Ovary (tissue), 9 donors: Measurements from ENCODE around the gene PIK3C2G. TPM values are rescaled to one million over a fixed set of nuclear protein-coding genes. Genes with fewer than 3 reads are reported as not detected.

Source experiments
- DNase-seq, 5 donors: peaks; one replicate each; pipeline ENCODE4 v3.0.0-alpha.2; 2019 to 2020
- H3K27ac ChIP-seq, 2 donors: fragments of 200-600 bp; one replicate each; pipeline versions ENCODE4 v1.5.1 to v1.8.0; 2019 to 2022
- H3K27me3 ChIP-seq: fragments of 200-600 bp; one replicate; pipeline ENCODE4 v1.8.0; 2022
- H3K36me3 ChIP-seq: fragments of 200-600 bp; sonication (generic); one replicate; pipeline ENCODE4 v1.5.1; 2019
- H3K4me1 ChIP-seq: one replicate; pipeline ENCODE4 v1.8.1; 2013; ENCODE audit warnings: mild to moderate bottlenecking, moderate library complexity; ENCODE audit not compliant: insufficient read depth
- H3K4me3 ChIP-seq: fragments of 200-600 bp; sonication (generic); one replicate; pipeline ENCODE4 v1.5.1; 2017
- H3K9me3 ChIP-seq, 2 donors: fragments of 200-600 bp in 1 of 2; sonication (generic) in 1 of 2; one replicate each; pipeline versions ENCODE4 v1.5.1 to v1.8.1; 2013 to 2019; ENCODE audit warnings: mild to moderate bottlenecking in 1 of 2, moderate library complexity in 1 of 2
- CTCF ChIP-seq, 3 donors: fragments of 450-650 bp in 2 of 3; fragments of 200-600 bp in 1 of 3; IDR thresholded peaks; one replicate each; pipeline versions ENCODE4 v1.5.1 to v1.8.0; 2016 to 2022; ENCODE audit warnings: antibody characterized with exemption in 3 of 3, mild to moderate bottlenecking in 1 of 3
- EP300 ChIP-seq: sonication (generic); formaldehyde crosslinking; IDR thresholded peaks from one replicate; pipeline ENCODE4 v1.6.1; 2017; ENCODE audit warnings: antibody characterized with exemption
- POLR2A ChIP-seq: fragments of 450-650 bp; IDR thresholded peaks from one replicate; pipeline ENCODE4 v1.6.1; 2017; ENCODE audit warnings: antibody characterized with exemption, mild to moderate bottlenecking, moderate library complexity
- WGBS, 3 donors: extraction: QIAGEN DNeasy Blood & Tissue Kit in 1 of 3; methylation state at CpG; one replicate each; pipeline versions ENCODE4 v1.1.5 to v1.1.7; 2013 to 2017; 5-methylcytosine and 5-hydroxymethylcytosine counted together
- intact Hi-C, 4 donors: fragments of 100-400 bp; cut with DNase I; formaldehyde crosslinking; loops; one replicate each; pipeline versions ENCODE4 v1.11.0 to v1.15.1; 2022 to 2023
- polyA plus RNA-seq, 2 donors: library from polyadenylated mRNA; stranded (reverse); fragments of 200-250 nt in 1 of 2; fragments of 350-450 nt in 1 of 2; fragmentation: Illumina TruSeq in 1 of 2; extraction: RNeasy Lipid Tissue Mini Kit (QIAGEN cat#74804) in 1 of 2; gene quantifications; one replicate each; pipeline ENCODE4 v1.2.3, GENCODE V29; 2013 to 2014
- total RNA-seq, 7 donors: library from RNA; depleted of rRNA in 2 of 7; stranded (reverse); fragments of >200 nt in 2 of 7; fragmentation: NEBNext Ultra II Directional in 3 of 7; extraction: Animal tissue kit (Norgen Biotek cat#: 25700) in 3 of 7; gene quantifications; one replicate each; pipeline versions ENCODE4 v1.1.0 to v1.2.4, GENCODE V29; 2016 to 2023
- donor health status: DM: no; HTN: no; CAD: no; lungs with moderate emphysema.
- donor health status: DM: no; HTN: no; CAD: no.
- donor health status: Bipolar disorder and iron deficiency.
- donor health status: DM: yes; HTN: yes; CAD: no.
- donor health status: DM: no; HTN: no; CAD: no.
- donor health status: DM: yes; HTN: yes; CAD: no.

PIK3C2G gene
- total and polyA plus RNA-seq, 9 donors = 0.02 to 1.6 (median 0.07) TPM; not detected in 4

GRCh38 chr12:18586581-18586980 lies 325.3 kb downstream of the PIK3C2G start:
- Histone ChIP-seq H3K27ac (no peak overlapping the region), H3K4me3 (no peak overlapping the region), H3K27me3 (no peaks in the 10 kb centered on the region), H3K4me1 (no peaks in the 10 kb centered on the region), H3K9me3 (no peaks in the 10 kb centered on the region), H3K36me3 (no peaks in the 10 kb centered on the region)
- intact Hi-C loops = loop anchor here in 1 of 4 donors (1.0 to 5.0 kb wide), 2 partner anchors 45 to 1846 kb away; no protein-coding TSS in a partner anchor
- no peak for DNase-seq
- TF ChIP-seq EP300 (no peak), CTCF (IDR thresholded peaks at IDR 0.05) (no peak), POLR2A (no peak)

DNA sequence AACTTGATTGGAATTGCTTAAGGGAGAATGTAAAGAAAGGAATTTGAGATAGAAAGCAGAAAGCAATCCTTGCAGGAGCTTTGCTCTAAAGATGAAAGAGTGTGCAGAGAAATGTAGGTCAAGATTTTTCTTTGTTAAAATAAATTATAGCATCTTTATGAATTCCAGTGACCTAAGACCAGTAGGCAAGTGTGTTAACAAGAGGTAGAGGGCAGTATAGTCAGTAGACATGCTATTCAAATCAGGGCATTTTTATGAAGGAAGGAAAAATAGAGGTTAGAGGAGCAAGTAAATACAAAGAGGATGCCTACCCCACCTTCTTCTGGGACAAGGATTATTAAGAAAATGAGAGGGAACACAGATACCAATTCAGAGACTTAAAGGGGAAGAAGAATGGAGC lies 328.0 kb downstream of the PIK3C2G start:
- TF ChIP-seq POLR2A = no peak
- TF ChIP-seq EP300 = no peak
- TF ChIP-seq CTCF (IDR thresholded peaks at IDR 0.05) = no peak
- no peaks in the 10 kb centered on the region for H3K9me3 ChIP-seq
- intact Hi-C loops = loop anchor here in 1 of 4 donors (5.0 kb wide), 1 partner anchor 1843 kb away; no protein-coding TSS in a partner anchor
- H3K36me3 ChIP-seq = no peaks in the 10 kb centered on the region
- no peaks in the 10 kb centered on the region for H3K27me3 ChIP-seq
- DNase-seq = no peak
- no peak overlapping the region for H3K4me3 ChIP-seq
- H3K27ac ChIP-seq = no peak overlapping the region
- H3K4me1 ChIP-seq = no peaks in the 10 kb centered on the region

GRCh38 chr12:18591473-18591872 lies 330.2 kb downstream of the PIK3C2G start:
- H3K27ac ChIP-seq = no peak overlapping the region
- no peaks in the 10 kb centered on the region for H3K4me1 ChIP-seq
- no peak overlapping the region for H3K4me3 ChIP-seq
- H3K36me3 ChIP-seq = no peaks in the 10 kb centered on the region
- no peaks in the 10 kb centered on the region for H3K27me3 ChIP-seq
- no peak for DNase-seq
- intact Hi-C loops = loop anchor here in 1 of 4 donors (5.0 kb wide), 1 partner anchor 264 kb away; no protein-coding TSS in a partner anchor
- no peak for TF ChIP-seq CTCF (IDR thresholded peaks at IDR 0.05)
- no peak for TF ChIP-seq EP300
- TF ChIP-seq POLR2A = no peak
- no peaks in the 10 kb centered on the region for H3K9me3 ChIP-seq

GRCh38 chr12:18595412-18595811 lies 334.1 kb downstream of the PIK3C2G start:
- no peak overlapping the region for H3K27ac ChIP-seq
- H3K27me3 ChIP-seq = no peaks in the 10 kb centered on the region
- intact Hi-C loops = no loop called here
- no peaks in the 10 kb centered on the region for H3K9me3 ChIP-seq
- no peak overlapping the region for H3K4me3 ChIP-seq
- no peaks in the 10 kb centered on the region for H3K4me1 ChIP-seq
- DNase-seq = no peak
- TF ChIP-seq CTCF (IDR thresholded peaks at IDR 0.05) (no peak), POLR2A (no peak), EP300 (no peak)
- no peaks in the 10 kb centered on the region for H3K36me3 ChIP-seq

DNA sequence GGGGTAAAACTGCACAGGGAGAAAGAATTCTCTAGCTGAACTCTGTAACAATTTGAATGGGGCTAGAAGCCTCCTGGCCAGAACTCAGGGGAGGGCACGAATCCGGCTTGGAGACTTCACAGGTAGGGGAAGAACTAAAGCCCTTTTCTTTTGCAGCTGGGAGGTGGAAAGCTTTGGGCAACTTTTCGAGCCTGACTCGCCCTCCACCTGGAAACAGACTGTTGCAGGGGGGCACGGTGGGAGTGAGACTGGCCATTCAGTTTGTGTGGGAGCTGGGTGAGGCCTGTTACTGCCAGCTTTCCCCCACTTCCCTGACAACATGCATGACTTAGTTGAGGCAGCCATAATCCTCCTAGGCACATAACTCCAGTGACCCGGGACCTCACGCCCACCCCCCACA lies 340.6 kb downstream of the PIK3C2G start:
- TF ChIP-seq CTCF (IDR thresholded peaks at IDR 0.05) = no peak
- no peak for TF ChIP-seq EP300
- WGBS, 3 donors = 90 to 96% (median 93%) methylated on average over 7 of the region's 7 CpGs
- intact Hi-C loops = no loop called here
- H3K36me3 ChIP-seq = no peaks in the 10 kb centered on the region
- no peaks in the 10 kb centered on the region for H3K27me3 ChIP-seq
- no peak overlapping the region for H3K27ac ChIP-seq
- no peaks in the 10 kb centered on the region for H3K4me1 ChIP-seq
- DNase-seq = no peak
- no peaks in the 10 kb centered on the region for H3K9me3 ChIP-seq
- H3K4me3 ChIP-seq = no peak overlapping the region
